NCI-H2107 treated with DMSO at 0.1 percent for 48 hours (cell line): Measurements from ENCODE around the gene ASPHD1.
"Not testable (repeated sequence)": the region's sequence is repeated elsewhere in the genome, so short reads cannot be mapped to it uniquely, and the experiment has no call there.

Experiments
- DNase-seq: peaks from one replicate; lab custom pipeline; 2025; ENCODE audit not compliant: unreplicated experiment; lab: John Stamatoyannopoulos, UW

ASPHD1 gene

GRCh38 chr16:29877266-29877961 lies 22.9 kb upstream of the ASPHD1 start:
- DNase-seq: no peak

- DNase-seq: no peak
Measured at GRCh38 chr16:29878172-29878571, 22.1 kb upstream of the ASPHD1 start.

GRCh38 chr16:29881050-29881449 lies 19.2 kb upstream of the ASPHD1 start:
- DNase-seq: no peak

- DNase-seq: no peak
Measured at GRCh38 chr16:29883987-29884386, 16.3 kb upstream of the ASPHD1 start.

GRCh38 chr16:29889372-29889771 lies 10.9 kb upstream of the ASPHD1 start:
- DNase-seq: not testable (repeated sequence)

GRCh38 chr16:29891525-29892457 lies 8.5 kb upstream of the ASPHD1 start:
- DNase-seq: no peak

- no peak for DNase-seq
Measured at GRCh38 chr16:29892458-29892813, 7.9 kb upstream of the ASPHD1 start.

- DNase-seq: no peak
Measured at GRCh38 chr16:29893553-29893952, 6.7 kb upstream of the ASPHD1 start.

- no peak for DNase-seq
Measured at GRCh38 chr16:29894352-29894751, 5.9 kb upstream of the ASPHD1 start.

GRCh38 chr16:29896841-29897240 lies 3.4 kb upstream of the ASPHD1 start:
- DNase-seq: no peak

GRCh38 chr16:29897333-29897732 lies 3.0 kb upstream of the ASPHD1 start:
- DNase-seq: no peak

GRCh38 chr16:29898135-29898803 lies 2.0 kb upstream of the ASPHD1 start:
- no peak for DNase-seq

- peak; percentile 52 for DNase-seq
Measured at GRCh38 chr16:29898804-29899515, 1.3 kb upstream of the ASPHD1 start.

GRCh38 chr16:29899516-29900101 lies 679 bp upstream of the ASPHD1 start, which contains the start of gene SEZ6L2:
TSS of gene SEZ6L2 (minus strand) at chr16:29899550. CDS start at chr16:29899019, 531 bp downstream.
- peak; percentile 86 for DNase-seq

GRCh38 chr16:29900888-29901606 lies 759 bp downstream of the ASPHD1 start:
- DNase-seq: no peak

GRCh38 chr16:29901607-29901945 lies 1.3 kb downstream of the ASPHD1 start:
- no peak for DNase-seq

- DNase-seq: no peak
Measured at GRCh38 chr16:29903590-29903989, 3.3 kb downstream of the ASPHD1 start.

GRCh38 chr16:29904947-29905346 lies 4.7 kb downstream of the ASPHD1 start:
- no peak for DNase-seq

- DNase-seq: no peak
Measured at GRCh38 chr16:29905668-29906067, 5.4 kb downstream of the ASPHD1 start.
